Raji (cell line): Measurements from ENCODE around the gene GPAT2.
"Not testable (repeated sequence)": the region's sequence is repeated elsewhere in the genome, so short reads cannot be mapped to it uniquely, and the experiment has no call there.

ENCODE experiments used
- POLR2A ChIP-seq: IDR thresholded peaks from 2 replicates; pipeline ENCODE4 v1.6.1; 2011; ENCODE audit warnings: low read depth, low read length, control low read depth; ENCODE audit not compliant: insufficient read depth

Gene GPAT2, protein sequence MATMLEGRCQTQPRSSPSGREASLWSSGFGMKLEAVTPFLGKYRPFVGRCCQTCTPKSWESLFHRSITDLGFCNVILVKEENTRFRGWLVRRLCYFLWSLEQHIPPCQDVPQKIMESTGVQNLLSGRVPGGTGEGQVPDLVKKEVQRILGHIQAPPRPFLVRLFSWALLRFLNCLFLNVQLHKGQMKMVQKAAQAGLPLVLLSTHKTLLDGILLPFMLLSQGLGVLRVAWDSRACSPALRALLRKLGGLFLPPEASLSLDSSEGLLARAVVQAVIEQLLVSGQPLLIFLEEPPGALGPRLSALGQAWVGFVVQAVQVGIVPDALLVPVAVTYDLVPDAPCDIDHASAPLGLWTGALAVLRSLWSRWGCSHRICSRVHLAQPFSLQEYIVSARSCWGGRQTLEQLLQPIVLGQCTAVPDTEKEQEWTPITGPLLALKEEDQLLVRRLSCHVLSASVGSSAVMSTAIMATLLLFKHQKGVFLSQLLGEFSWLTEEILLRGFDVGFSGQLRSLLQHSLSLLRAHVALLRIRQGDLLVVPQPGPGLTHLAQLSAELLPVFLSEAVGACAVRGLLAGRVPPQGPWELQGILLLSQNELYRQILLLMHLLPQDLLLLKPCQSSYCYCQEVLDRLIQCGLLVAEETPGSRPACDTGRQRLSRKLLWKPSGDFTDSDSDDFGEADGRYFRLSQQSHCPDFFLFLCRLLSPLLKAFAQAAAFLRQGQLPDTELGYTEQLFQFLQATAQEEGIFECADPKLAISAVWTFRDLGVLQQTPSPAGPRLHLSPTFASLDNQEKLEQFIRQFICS

DNA sequence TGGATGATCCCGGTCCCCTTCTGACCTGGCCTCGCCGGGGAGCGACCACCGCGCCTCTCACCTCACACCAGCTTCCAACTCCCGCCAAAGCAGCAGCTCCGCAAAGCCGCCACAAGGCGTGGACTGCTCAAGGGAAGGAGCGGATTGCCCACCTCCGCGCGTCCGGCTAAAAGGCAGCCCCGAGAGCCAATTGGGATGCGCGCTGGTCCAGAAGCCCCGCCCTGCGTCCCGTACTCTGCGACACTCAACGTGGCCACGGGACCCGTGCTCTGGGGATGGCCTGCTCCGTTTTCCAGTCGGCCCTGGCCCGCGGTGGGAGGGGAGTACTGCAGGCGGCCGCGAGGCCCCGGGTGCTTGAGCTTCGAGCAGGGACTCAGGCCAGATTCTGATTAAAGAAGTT is at the start of gene GPAT2:
TSS of gene GPAT2 (minus strand) at position 125 of the 400 bp plus-strand sequence. CDS start 2,557 bp downstream, outside the sequence.
- TF ChIP-seq POLR2A, result not testable (repeated sequence)

DNA sequence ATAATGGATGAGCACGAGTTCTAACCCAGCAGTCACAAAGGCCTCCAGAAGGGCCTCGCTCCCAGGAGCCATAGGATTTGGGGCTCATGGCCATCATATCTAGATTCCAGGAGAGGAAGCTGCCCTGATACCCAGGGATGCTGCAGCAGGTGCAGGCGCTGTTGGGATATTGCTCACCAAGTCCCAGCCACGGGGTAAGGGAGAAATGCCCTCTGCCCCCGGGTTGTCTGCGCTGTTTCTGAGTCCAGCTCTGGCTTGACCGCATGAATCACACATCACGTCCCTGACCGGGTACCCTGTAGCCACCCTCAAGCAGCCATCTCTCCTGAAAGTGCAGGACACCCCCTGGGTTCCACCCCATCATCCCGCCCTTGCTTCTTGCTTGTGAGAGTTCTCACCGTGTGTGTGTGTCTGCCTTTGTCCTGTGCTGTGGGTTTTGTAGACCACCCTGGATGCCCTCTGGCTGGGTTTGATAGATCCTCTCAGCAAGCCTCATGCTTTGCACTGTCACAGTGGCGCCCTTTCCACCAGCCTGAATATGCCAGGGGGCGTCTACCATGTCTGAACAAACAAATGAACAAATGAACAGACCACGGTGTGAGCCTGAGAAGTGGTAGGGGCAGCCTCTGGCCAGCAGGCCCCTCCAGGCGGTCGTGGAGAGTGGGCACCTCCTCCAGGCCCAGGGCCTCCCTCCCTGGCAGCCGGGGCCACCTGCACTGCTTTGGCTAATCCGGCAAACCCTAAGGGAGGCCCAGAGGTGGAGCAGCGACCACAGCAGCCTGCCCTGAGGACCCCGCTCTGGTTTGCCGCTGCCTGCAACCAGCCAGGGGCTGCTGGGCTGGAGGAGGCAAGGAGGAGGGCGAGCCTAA is 49.5 kb upstream of the GPAT2 start:
- no peak for TF ChIP-seq POLR2A

DNA sequence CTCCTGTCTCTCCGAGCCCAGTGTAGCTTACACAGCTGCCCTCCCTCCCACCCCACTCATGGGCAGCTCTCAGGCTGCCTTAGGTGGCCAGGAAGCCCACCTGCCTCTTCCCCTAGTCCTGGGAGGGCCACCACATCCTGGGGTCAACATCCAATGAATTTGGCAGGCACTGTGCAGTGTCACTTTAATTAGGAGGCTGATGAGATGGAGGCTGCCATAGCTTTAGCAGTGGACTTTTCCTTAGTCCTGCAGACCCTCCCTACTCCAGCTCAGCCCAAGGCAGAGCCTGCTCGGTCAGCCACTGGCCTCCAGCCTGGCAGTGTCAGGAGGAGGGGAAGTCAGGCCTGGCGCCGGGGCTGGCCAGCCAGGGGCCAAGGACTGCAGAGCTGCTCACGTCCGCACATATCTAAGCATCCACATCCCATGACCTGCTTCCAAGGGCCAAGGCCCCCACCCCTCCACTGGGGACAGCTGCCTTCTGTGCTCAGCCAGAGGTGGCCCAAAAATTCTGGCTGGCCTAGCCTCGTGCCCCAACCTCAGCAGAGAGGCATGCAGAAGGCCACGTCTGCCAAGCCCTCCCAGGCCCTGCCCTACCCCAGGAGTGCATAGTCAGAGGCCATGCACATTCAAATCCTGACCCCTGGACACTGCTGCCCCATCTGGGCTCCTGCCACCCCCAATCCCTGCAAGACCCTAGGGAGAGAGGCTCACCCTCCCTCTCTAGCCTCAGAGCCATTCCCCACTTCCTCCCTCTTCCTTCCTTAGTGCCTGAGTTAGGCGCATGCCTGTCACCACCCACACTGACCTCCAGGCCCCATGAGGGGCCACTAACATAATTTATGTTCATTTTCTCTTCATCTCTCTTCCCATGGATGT is 48.6 kb upstream of the GPAT2 start:
- TF ChIP-seq POLR2A, result no peak

DNA sequence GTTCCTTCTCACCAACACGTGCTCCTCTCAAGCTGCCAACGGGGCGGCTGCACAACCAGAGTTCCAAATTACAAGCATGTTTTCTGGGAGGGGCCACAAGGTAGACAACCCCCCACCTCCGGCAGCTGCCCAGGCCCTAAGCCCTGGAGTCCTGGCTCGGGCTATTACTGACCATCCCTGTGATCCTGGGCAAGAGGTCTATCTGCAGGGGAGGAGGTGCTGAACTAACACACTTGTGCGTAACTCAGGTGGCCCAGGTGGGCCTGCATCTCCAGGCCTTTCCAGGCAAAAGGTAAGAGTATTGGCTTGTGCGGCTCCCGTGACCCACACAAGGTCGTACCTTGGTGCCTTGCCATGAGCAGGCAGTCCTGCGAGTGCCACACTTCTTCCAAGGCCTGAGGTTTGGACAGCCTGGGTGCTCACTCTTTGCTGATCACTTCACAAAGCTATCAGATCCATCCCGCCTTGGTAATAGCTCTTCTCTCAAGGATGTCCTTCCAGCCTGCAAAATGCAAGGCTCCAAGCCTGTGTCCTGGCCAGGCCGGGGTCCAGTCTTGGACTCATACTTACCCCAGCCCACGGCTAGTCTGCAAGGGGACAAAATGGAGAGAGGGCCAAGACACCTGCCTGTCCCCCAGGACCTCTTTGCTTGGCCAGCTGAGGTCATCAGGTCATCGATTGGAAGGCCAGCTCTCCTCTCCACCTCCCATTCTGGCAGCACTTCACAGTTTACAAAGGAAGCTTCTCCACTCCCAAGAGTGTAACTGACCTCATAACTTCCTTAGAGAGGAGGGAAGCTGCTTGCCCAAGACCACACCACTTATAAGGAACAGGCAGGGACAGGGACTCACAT is 47.7 kb upstream of the GPAT2 start:
- TF ChIP-seq POLR2A, result no peak

DNA sequence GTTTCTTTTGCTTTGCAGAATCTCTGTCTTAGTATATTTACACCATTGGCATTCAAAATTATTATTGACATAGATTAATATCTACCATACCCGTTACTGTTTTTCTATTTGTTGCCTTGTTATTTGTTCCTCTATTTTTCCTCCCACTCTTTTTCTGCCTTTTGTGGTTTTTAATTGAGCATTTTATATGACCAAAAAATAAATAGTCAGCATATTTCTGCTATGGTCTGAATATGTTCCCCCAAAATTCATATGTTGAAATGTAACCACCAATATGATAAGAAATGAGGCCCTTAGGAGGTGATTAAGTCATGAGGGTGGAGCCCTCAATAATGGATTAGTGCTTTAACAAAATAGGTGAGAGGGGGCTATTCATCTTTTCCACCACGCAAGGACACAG is 46.3 kb upstream of the GPAT2 start:
- no peak for TF ChIP-seq POLR2A

DNA sequence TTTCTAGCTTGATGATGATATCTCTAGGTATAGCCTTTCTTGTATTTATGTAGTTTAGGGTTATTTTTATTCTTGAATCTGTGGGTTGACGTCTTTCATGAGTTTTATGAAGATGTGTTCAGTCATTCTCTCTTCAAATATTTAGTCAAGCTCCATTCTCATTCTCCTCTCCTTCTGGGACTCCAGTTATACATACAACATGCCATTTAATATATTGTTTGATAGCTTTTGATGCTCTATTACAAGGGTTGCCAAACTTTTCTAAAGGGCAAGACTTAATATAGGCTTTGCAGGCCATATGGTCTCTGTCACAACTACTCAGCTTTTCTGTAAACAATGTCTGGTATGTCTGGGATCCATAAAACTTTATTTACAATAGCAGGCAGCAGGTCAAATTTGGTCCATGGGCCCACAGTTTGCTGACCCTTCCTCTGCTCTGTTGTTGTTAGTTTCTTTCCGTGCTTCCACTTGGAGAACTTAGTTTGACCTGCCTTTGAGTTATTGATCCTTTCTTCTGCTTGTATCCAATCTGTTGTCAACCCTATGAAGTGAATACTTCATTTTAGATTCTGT is 40.6 kb upstream of the GPAT2 start:
- no peak for TF ChIP-seq POLR2A

DNA sequence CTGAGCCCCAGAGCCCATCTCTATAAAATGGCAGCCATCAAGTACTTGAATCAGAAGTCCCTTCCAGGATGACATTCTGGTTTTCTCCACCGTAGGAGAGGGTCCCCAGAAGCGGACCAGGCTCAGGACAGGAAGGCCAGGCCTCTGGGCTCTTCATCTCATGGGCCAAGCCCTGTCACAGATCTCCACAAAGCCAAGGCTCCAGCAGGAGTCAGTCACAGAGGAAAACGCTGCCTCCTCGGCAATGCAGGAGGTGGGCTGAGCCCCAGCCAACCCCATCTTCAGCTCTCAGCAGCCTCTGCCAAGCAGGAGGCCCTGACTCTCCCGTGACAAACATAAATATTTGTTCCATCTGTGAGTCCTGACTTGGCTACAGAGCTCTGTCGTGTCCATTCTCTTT is 39.4 kb upstream of the GPAT2 start:
- TF ChIP-seq POLR2A, result no peak

DNA sequence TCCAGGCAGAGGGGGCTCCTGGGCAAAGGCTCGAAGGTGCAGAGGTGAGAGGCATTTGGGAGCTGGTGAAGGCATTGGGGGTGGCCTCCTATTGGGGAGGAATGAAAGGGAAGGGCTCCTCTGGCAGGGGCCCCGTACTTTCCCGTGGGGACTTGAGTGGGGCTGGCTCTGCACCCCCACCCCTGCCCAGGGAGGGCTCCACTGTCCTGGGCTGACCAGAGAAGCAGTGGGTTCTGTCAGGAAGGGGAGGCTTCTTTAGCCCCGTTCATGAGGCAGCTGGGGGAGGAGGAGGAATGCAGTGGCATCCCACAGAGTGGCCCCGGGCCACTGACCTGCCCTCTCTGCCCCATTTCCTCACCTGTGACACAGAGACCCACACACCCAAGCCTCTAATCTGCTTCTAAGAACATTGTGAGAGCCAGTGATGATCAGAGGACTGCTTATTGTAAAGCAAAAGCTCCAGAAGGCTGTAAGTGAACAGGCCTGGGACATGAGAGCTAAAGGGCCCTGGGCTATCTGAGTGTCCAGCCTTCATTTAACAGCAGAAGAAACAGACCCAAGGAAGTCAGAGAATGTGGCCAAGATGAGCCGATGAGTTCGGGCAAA is 38.6 kb upstream of the GPAT2 start:
- no peak for TF ChIP-seq POLR2A

DNA sequence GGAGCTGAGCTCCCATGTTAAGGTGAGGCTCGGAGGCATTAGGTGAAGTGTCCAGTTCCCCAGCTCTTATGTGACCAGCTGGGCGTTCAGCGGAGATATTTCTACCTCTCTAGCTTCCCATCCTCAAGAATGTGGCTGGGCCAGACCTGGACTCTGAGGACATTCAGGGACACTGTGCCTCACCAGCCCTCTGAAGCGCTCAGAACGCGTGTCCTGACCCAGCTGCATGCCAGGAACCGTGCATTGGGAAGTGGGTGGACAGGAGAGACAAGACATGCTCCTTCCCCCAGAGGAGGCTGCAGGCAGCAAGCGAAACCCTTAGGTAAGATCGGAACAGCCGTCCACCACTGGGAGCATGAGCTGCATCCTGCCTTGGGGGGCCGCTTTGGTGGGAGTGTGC is 38.0 kb upstream of the GPAT2 start:
- TF ChIP-seq POLR2A, result no peak

DNA sequence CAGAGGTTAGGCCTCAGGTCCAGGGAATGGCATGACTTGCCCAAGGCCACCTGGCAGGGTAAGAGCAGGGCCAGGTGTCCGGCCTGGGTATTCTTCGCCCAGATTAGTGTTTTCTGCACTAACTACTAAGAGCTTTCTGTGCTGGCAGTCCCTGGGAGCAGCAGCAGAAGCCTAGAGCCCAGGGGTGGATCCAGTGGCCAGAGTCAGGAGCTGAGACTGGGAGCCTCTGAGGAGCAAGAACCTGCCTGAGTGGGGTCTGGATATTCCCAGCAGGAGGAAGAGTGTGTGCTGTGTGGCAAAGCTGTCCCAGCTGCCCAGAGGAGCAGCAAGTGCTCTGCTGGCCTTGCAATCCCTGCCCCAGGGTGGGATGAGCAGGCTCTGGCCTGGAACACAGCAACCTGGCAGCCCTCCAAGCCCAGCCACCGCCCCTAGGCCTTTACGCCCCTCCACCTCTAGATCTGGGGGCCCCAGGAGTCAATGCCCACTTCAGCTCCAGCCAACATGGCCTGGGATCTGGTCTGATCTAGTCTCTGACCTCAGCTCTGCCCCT is 30.7 kb upstream of the GPAT2 start:
- TF ChIP-seq POLR2A, result no peak

DNA sequence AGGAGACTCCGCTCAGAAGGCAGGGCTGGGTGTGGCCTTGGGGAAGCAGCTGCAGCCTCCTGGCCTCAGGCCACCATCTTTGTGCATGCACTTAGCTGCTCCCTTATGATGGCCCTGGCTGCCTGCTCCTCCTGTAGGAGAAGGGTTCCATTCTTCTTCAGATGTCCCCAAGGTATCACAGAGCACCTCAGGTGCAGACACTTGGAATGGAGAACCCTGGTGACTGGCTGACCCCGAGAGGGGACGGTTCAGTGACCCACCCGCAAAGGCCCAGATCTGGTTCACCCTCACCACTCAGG is 9.6 kb downstream of the GPAT2 start:
- TF ChIP-seq POLR2A, result no peak

DNA sequence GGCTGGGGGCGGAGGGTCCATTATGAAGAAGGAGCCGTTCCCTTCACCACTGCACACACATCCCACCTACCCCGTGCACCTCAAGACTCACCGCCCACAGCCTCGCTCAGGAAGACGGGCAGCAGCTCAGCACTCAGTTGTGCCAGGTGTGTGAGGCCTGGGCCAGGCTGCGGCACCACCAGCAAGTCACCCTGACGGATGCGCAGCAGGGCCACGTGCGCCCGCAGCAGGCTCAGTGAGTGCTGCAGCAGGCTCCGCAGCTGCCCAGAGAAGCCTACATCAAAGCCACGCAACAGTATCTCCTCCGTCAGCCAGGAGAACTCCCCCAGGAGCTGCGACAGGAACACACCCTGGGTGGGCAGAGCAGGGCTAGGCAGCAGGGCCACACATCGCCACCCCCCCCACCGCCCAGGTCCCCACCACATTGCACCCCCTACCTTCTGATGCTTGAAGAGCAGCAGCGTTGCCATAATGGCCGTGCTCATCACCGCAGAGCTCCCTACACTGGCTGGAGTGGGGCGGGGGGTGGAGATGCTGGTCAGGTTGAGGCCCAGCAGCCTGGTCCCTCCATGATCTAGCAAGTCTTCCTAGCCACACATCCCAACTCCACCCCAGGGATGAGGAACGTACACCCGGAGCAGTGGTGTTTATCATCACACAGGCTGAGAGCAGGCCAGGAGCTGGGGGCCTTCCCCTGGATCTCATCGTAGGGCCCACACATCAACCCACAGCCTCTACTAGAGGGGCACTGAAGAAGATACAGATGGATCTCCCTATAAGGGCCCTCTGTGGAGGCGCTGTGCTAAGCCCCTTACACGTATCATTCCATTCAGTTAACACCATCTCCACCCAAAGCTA is 10.2 kb downstream of the GPAT2 start:
- TF ChIP-seq POLR2A, result no peak
